ENCODE results near the gene FAM124A.

GRCh38 chr13:51227404-51227803 lies 5.2 kb downstream of the FAM124A start:
- TF ChIP-seq SIN3A (IDR thresholded peaks at IDR 0.05; ENCODE audit: borderline replicate concordance, insufficient read depth, low read depth, low read length) (no peak), CTCF (IDR thresholded peaks at IDR 0.05) (no peak), POLR2AphosphoS5 (IDR thresholded peaks at IDR 0.05; ENCODE audit: low read depth, low read length) (no peak)

Data from Panc1 (cell line).